HepG2 (cell line): ENCODE measurements around the gene C12orf60. TPM values are rescaled to one million over a fixed set of nuclear protein-coding genes. Genes with fewer than 3 reads are reported as not detected.

Experiments
- CERS6 ChIP-seq: sonication (generic); formaldehyde crosslinking; IDR thresholded peaks from 2 replicates; pipeline ENCODE4 v1.5.0; 2020; ENCODE audit warnings: missing genetic modification reagents
- FOSL2 ChIP-seq: sonication (generic); formaldehyde crosslinking; IDR thresholded peaks from 2 replicates; pipeline ENCODE4 v1.4.0; 2020; ENCODE audit warnings: missing genetic modification reagents
- GLMP ChIP-seq: sonication (generic); formaldehyde crosslinking; IDR thresholded peaks from 2 replicates; pipeline ENCODE4 v1.9.0; 2021; ENCODE audit warnings: missing genetic modification reagents, mild to moderate bottlenecking, borderline replicate concordance
- MAF1 ChIP-seq: sonication (generic); formaldehyde crosslinking; IDR thresholded peaks from 2 replicates; pipeline ENCODE4 v1.5.0; 2020; ENCODE audit warnings: missing genetic modification reagents, borderline replicate concordance
- RXRA ChIP-seq: sonication (generic); formaldehyde crosslinking; IDR thresholded peaks from 2 replicates; pipeline ENCODE4 v1.5.1; 2020; ENCODE audit warnings: missing genetic modification reagents
- SIX4 ChIP-seq: sonication (generic); formaldehyde crosslinking; IDR thresholded peaks from 2 replicates; pipeline ENCODE4 v1.4.0; 2020; ENCODE audit warnings: missing genetic modification reagents
- SMC3 ChIP-seq: IDR thresholded peaks from 2 replicates; pipeline ENCODE4 v1.6.1; 2011; ENCODE audit warnings: low read length, improper control_type of control experiment
- SOX13 ChIP-seq, 3 experiments: fragments of 450-650 bp in 1 of 3; sonication (generic) in 1 of 3; formaldehyde crosslinking in 1 of 3; IDR thresholded peaks in 2 of 3; conservative IDR thresholded peaks in 1 of 3; 2 replicates each; pipeline versions ENCODE4 v1.5.0 to v1.6.1; 2016 to 2020; ENCODE audit warnings: antibody characterized with exemption in 1 of 3, mild to moderate bottlenecking in 1 of 3, missing compliant biosample characterization in 1 of 3, missing genetic modification reagents in 1 of 3, moderate library complexity in 1 of 3
- TCF12 ChIP-seq, 2 experiments: fragments of 450-650 bp in 1 of 2; sonication (generic) in 1 of 2; formaldehyde crosslinking in 1 of 2; IDR thresholded peaks; 2 replicates each; pipeline versions ENCODE4 v1.6.1 to v1.8.0; 2017 to 2022; ENCODE audit warnings: antibody characterized with exemption in 1 of 2, mild to moderate bottlenecking in 1 of 2, missing genetic modification reagents in 1 of 2, moderate library complexity in 1 of 2
- TCF7L2 ChIP-seq: IDR thresholded peaks from 2 replicates; pipeline ENCODE4 v1.6.1; 2011; ENCODE audit warnings: mild to moderate bottlenecking, low read depth, low read length, moderate library complexity
- ZBTB33 ChIP-seq: sonication (generic); formaldehyde crosslinking; IDR thresholded peaks from 2 replicates; pipeline ENCODE4 v1.4.0; 2020; ENCODE audit warnings: missing genetic modification reagents
- ZIK1 ChIP-seq: sonication (generic); formaldehyde crosslinking; IDR thresholded peaks from 2 replicates; pipeline ENCODE4 v1.5.0; 2020; ENCODE audit warnings: mild to moderate bottlenecking, low read depth, missing genetic modification reagents, borderline replicate concordance
- ZNF225 ChIP-seq: sonication (generic); formaldehyde crosslinking; IDR thresholded peaks from 2 replicates; pipeline ENCODE4 v1.4.0; 2020; ENCODE audit warnings: mild to moderate bottlenecking, missing genetic modification reagents
- ZNF234 ChIP-seq: sonication (generic); formaldehyde crosslinking; conservative IDR thresholded peaks from 2 replicates; pipeline ENCODE4 v1.5.1; 2020; ENCODE audit warnings: mild to moderate bottlenecking, missing genetic modification reagents
- ZNF280B ChIP-seq: sonication (generic); formaldehyde crosslinking; IDR thresholded peaks from 2 replicates; pipeline ENCODE4 v1.5.0; 2020; ENCODE audit warnings: missing genetic modification reagents, mild to moderate bottlenecking, borderline replicate concordance
- ZNF296 ChIP-seq: sonication (generic); formaldehyde crosslinking; conservative IDR thresholded peaks from 2 replicates; pipeline ENCODE4 v1.5.0; 2020; ENCODE audit warnings: mild to moderate bottlenecking, missing genetic modification reagents
- ZNF33B ChIP-seq: sonication (generic); formaldehyde crosslinking; IDR thresholded peaks from 2 replicates; pipeline ENCODE4 v1.5.1; 2020; ENCODE audit warnings: mild to moderate bottlenecking, missing genetic modification reagents
- ZNF362 ChIP-seq: sonication (generic); formaldehyde crosslinking; IDR thresholded peaks from 2 replicates; pipeline ENCODE4 v1.4.0; 2020; ENCODE audit warnings: missing genetic modification reagents, mild to moderate bottlenecking, borderline replicate concordance
- ZNF75D ChIP-seq: sonication (generic); formaldehyde crosslinking; IDR thresholded peaks from 2 replicates; pipeline ENCODE4 v1.8.1; 2023; ENCODE audit warnings: missing genetic modification reagents, mild to moderate bottlenecking, borderline replicate concordance
- ZNF770 ChIP-seq: sonication (generic); formaldehyde crosslinking; IDR thresholded peaks from 2 replicates; pipeline ENCODE4 v1.5.0; 2020; ENCODE audit warnings: mild to moderate bottlenecking, missing genetic modification reagents
- polyA plus RNA-seq, 8 experiments: library from polyadenylated mRNA; depleted of rRNA in 3 of 8; stranded (reverse) in 7 of 8; unstranded in 1 of 8; fragments of >200 nt; fragmentation: Illumina TruSeq in 4 of 8; extraction: Trizol in 4 of 8; gene quantifications; 2 replicates each; pipeline versions ENCODE4 v1.2.1 to v1.2.3, GENCODE V29; 2011 to 2016; ENCODE audit warnings: low read depth in 4 of 8, missing spikeins in 1 of 8, mixed read lengths in 1 of 8; ENCODE audit not compliant: insufficient read depth in 1 of 8
- total RNA-seq, 5 experiments: library from RNA; depleted of rRNA; stranded (reverse); fragments of >200 nt; fragmentation: Illumina TruSeq; extraction: Trizol; gene quantifications; 2 replicates each; pipeline ENCODE4 v1.2.3, GENCODE V29; 2016; ENCODE audit warnings: low read depth in 1 of 5

C12orf60 gene
- total and polyA plus RNA-seq, 2 of the 13 experiments (the other 11 are each of a cell fraction or from before 2014, with no cell fraction given) = 0.55 to 1.4 TPM

- TF ChIP-seq SIX4 (CRISPR knock-in tag) (no peak), ZNF296 (CRISPR knock-in tag) (no peak), ZNF362 (CRISPR knock-in tag) (no peak), ZNF225 (CRISPR knock-in tag) (no peak), ZBTB33 (CRISPR knock-in tag) (no peak), MAF1 (CRISPR knock-in tag) (no peak), FOSL2 (no peak; the same call in 1 of the 2 replicates), ZNF234 (CRISPR knock-in tag) (no peak), CERS6 (no peak), ZNF33B (CRISPR knock-in tag) (no peak), ZNF280B (CRISPR knock-in tag) (no peak), GLMP (CRISPR knock-in tag) (no peak), TCF12 (IDR thresholded peaks at IDR 0.05) (no peak), TCF12 (CRISPR knock-in tag; IDR thresholded peaks at IDR 0.05) (no peak), RXRA (CRISPR knock-in tag) (peak; percentile 20; the same call in 1 of the 2 replicates), TCF7L2 (no peak), SMC3 (no peak), ZNF770 (CRISPR knock-in tag) (no peak), ZNF75D (CRISPR knock-in tag) (no peak), ZIK1 (CRISPR knock-in tag) (no peak), SOX13 (IDR thresholded peaks at IDR 0.05) (peak; percentile 56; the same call in 1 of the 2 replicates), SOX13 (CRISPR knock-in tag; conservative IDR thresholded peaks at IDR 0.05 in 1 of 2, IDR thresholded peaks at IDR 0.05 in 1 of 2) (peak in 1 of 2 experiments; percentile 79; a peak in 2 of 4 replicates)
Observed at GRCh38 chr12:14843425-14843887, 40.0 kb downstream of the C12orf60 start, which contains the start of gene ART4 (continued).
